ENCODE measurements around the gene CDH4.

- TF ChIP-seq CTCF (IDR thresholded peaks at IDR 0.05), result no peak
- TF ChIP-seq ZFX (IDR thresholded peaks at IDR 0.05; ENCODE audit: borderline replicate concordance), result no peak
Measured at GRCh38 chr20:61433176-61433575, 181.1 kb downstream of the CDH4 start.
